Muscle layer of duodenum (tissue), 2 donors: ENCODE data around the gene PYGB.

Experiments
- H3K27ac ChIP-seq: one replicate; pipeline ENCODE4 v1.7.0; 2013; ENCODE audit warnings: mild to moderate bottlenecking, low read length
- H3K27me3 ChIP-seq: one replicate; pipeline ENCODE4 v1.7.0; 2013; ENCODE audit warnings: low read depth, mild to moderate bottlenecking, control low read depth, low read length
- H3K36me3 ChIP-seq, 2 donors: one replicate each; pipeline ENCODE4 v1.7.0; 2013; ENCODE audit warnings: low read length in 2 of 2, control low read depth in 1 of 2, mild to moderate bottlenecking in 1 of 2; ENCODE audit not compliant: insufficient read depth in 2 of 2, control insufficient read depth in 1 of 2
- H3K4me1 ChIP-seq, 2 donors: one replicate each; pipeline ENCODE4 v1.7.0; 2013; ENCODE audit warnings: low read length in 2 of 2, mild to moderate bottlenecking in 2 of 2, control low read depth in 1 of 2, moderate library complexity in 1 of 2; ENCODE audit not compliant: insufficient read depth in 2 of 2, control insufficient read depth in 1 of 2
- H3K4me3 ChIP-seq, 2 donors: one replicate each; pipeline ENCODE4 v1.7.0; 2013; ENCODE audit warnings: low read length in 2 of 2, low read depth in 1 of 2, mild to moderate bottlenecking in 1 of 2
- H3K9me3 ChIP-seq, 2 donors: one replicate each; pipeline ENCODE4 v1.7.0; 2013; ENCODE audit warnings: low read length in 2 of 2, control low read depth in 1 of 2, mild to moderate bottlenecking in 1 of 2; ENCODE audit not compliant: control insufficient read depth in 1 of 2
- donor health status: healthy.

The PYGB gene

GRCh38 chr20:25247956-25248785 is at the start of gene PYGB:
TSS of gene PYGB (plus strand) at chr20:25248085. CDS start at chr20:25248179, 94 bp downstream.
- H3K27me3 ChIP-seq = no peaks in the 10 kb centered on the region
- H3K36me3 ChIP-seq = no peaks in the 10 kb centered on the region
- H3K4me3 ChIP-seq = peak within 1 kb of the TSS; percentile 87 to 90
- H3K9me3 ChIP-seq = no peaks in the 10 kb centered on the region
- H3K4me1 ChIP-seq = peaks cover 3 to 40% of the 10 kb centered on the region in 2 donors
- H3K27ac ChIP-seq = peak within 1 kb of the TSS; percentile 68

DNA sequence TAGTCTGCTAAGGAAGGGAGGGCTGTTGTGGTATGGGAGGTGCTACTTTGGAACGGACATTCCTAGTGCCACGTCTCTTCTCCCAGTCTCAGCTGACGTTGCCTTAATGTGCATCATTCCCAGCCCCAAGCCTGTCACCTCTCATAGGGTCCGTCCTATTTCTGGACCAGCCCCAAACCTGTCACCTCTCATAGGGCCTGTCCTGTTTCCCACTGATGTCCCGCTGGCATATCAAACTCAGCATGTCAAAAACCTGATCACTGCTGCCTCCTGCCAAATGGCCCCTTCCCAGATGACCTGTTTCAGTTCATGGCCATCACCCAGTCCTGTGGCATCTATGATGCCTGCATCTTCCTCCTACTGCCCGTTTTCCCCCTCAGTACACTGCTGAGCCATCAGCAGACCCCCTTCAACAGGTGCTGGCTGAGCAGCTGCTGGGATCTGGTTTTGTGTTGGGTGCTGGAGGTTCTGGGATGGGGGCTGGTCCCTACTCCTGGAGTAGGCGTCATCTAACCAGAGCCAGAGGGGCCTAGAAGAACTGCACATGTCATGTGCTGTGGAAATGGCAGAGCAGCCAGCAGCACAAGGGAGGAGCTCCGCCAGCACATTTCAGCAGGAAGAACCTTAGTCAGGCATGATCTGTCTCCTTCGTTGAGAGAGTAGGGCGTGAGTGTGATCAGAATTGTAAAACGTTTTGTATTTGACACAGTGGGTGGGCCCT is 49.1 kb upstream of the PYGB start:
- no peak overlapping the region for H3K27ac ChIP-seq
- no peak overlapping the region for H3K4me3 ChIP-seq
- peaks cover 17 to 41% of the 10 kb centered on the region in 2 donors for H3K4me1 ChIP-seq
- no peaks in the 10 kb centered on the region for H3K36me3 ChIP-seq
- H3K27me3 ChIP-seq = no peaks in the 10 kb centered on the region
- H3K9me3 ChIP-seq = no peaks in the 10 kb centered on the region

DNA sequence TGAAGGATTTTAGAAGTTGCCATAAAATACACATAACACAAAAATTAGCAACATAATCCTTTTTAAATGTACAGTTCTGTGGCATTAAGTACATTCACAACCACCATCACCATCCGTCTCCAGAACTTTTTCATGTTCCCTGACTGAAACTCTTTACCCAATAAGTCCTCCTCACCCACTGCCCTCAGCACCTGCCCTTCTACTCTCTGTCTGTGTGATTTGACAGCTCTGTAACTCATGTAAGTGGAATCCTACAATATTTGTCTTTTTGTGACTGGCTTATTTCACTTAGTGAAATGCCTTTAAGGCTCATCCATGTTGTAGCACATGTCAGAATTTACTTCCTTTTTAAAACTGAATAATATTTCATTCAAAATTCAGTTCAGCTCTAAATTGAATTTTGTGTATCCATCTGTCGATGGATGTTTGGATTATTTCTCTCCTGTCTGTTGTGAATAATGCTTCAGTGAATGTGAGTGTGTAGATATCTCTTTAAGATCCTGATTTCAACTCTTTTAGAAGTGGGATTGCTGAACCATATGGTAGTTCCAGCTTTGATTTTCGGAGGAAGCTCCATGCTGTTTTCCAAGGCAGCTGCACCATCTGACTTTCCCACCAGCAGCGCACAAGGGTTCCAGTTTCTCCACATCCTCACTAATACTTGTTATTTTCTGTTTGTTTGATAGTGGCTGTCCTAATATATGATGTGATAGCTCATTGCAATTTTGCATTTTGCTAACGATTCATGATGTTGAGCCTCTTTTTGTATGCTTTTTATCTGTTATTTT is 48.2 kb upstream of the PYGB start:
- Histone ChIP-seq H3K36me3 (no peaks in the 10 kb centered on the region), H3K9me3 (no peaks in the 10 kb centered on the region), H3K4me1 (peaks cover 17 to 39% of the 10 kb centered on the region in 2 donors), H3K27me3 (no peaks in the 10 kb centered on the region), H3K4me3 (no peak overlapping the region), H3K27ac (no peak overlapping the region)

- Histone ChIP-seq H3K36me3 (peaks cover 0 to 10% of the 10 kb centered on the region in 2 donors), H3K27ac (no peak overlapping the region), H3K4me1 (peaks cover 0 to 14% of the 10 kb centered on the region in 2 donors)
Measured at GRCh38 chr20:25203089-25203488, 44.8 kb upstream of the PYGB start.

DNA sequence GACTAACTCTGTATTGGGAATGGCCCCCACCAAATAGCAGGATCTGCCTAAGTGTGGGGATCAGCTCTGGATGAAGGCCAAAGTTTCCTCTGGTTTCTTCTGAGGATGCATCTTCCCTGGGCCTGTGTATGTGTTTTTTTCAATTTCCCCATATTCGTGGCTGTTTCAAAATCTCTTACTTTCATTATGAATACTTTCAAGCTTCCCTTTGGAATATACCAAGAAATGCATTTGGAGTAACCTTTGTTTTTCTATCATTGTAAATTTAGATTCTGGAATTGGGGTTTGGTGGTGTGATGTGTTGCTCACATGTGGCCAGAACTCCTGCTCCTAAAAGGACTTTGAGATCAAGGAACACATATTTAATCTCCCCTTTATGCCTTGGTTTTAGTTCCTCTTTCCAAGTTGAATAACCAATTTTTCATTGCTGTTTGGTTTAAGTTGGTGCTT is 44.0 kb upstream of the PYGB start:
- Histone ChIP-seq H3K36me3 (peaks cover 0 to 10% of the 10 kb centered on the region in 2 donors), H3K27ac (no peak overlapping the region), H3K4me1 (peaks cover 0 to 10% of the 10 kb centered on the region in 2 donors), H3K9me3 (no peaks in the 10 kb centered on the region), H3K27me3 (no peaks in the 10 kb centered on the region), H3K4me3 (no peak overlapping the region)

More at GRCh38 chr20:25203089-25203488, 44.8 kb upstream of the PYGB start:
- Histone ChIP-seq H3K9me3 (no peaks in the 10 kb centered on the region), H3K4me3 (no peak overlapping the region), H3K27me3 (no peaks in the 10 kb centered on the region)

GRCh38 chr20:25204550-25205276 is 43.2 kb upstream of the PYGB start:
- H3K9me3 ChIP-seq = no peaks in the 10 kb centered on the region
- no peak overlapping the region for H3K27ac ChIP-seq
- no peaks in the 10 kb centered on the region for H3K27me3 ChIP-seq
- peaks cover 0 to 12% of the 10 kb centered on the region in 2 donors for H3K36me3 ChIP-seq
- H3K4me1 ChIP-seq = peaks cover 0 to 3% of the 10 kb centered on the region in 2 donors
- H3K4me3 ChIP-seq = no peak overlapping the region

DNA sequence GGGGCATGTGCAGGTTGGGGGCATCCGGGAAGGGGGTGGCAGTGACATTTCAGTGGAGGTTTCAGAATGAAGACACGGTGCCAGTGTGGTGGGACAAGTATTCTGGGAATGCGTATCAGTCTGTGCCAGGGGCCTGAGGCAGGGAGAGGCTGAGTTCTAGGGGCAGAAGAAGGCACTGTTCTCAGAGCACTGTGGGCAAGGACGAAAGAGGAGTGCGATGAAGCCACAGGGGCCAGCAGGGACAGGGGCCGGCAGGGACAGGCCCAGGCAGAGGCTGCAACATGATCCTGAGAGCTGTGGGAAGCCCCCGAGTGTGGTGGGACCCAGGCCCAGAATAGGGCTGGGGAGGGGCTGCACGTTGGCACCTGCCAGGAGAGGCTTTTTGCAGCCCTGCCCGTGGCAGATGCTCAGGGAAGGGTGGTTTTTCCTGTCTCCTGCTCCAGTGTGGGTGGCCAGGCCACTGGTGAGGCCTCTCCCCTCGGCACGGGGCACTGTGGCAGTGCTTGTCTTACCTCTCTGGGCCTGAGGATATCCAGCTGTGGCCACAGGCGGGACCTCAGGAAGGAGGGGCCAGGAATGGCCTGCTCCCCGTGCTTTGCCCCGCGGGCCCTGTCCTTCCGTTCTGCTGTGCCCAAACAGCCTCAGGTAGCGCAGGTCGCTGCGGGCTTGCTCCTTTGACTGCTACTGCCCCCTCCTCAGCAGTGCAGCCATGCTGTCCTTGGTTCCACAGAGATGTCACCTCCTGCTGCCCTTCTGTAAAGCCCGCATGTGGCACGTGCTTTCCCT is 42.4 kb upstream of the PYGB start:
- Histone ChIP-seq H3K36me3 (peaks cover 0 to 20% of the 10 kb centered on the region in 2 donors), H3K27ac (no peak overlapping the region), H3K9me3 (no peaks in the 10 kb centered on the region), H3K4me1 (peaks cover 0 to under 1% of the 10 kb centered on the region in 2 donors), H3K27me3 (no peaks in the 10 kb centered on the region), H3K4me3 (no peak overlapping the region)

- Histone ChIP-seq H3K4me3 (no peak overlapping the region), H3K4me1 (no peaks in the 10 kb centered on the region), H3K27me3 (no peaks in the 10 kb centered on the region), H3K36me3 (peaks cover 0 to 25% of the 10 kb centered on the region in 2 donors), H3K9me3 (no peaks in the 10 kb centered on the region), H3K27ac (no peak overlapping the region)
Measured at GRCh38 chr20:25206063-25206403, 41.9 kb upstream of the PYGB start.

DNA sequence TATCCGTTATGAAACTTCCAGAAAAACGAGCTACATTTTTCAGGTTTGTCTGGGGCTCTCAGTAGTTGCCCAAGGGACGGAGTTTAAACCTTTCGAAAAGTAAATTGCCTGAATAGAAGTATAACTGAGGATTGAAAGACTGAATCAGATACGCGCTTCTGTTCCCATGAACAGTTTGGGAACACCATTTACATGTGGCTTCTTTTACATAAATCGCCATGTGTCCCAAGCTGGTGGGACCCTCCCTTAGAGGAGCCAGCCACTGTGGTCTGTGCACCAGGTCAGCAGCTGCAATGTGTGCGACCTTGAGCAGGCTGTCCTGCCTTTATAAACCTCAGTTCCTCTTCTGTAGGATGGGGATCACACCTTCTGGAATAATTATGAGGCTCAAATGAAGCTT is 41.3 kb upstream of the PYGB start:
- Histone ChIP-seq H3K4me3 (no peak overlapping the region), H3K9me3 (no peaks in the 10 kb centered on the region), H3K36me3 (peaks cover 2 to 31% of the 10 kb centered on the region in 2 donors), H3K27ac (no peak overlapping the region), H3K27me3 (no peaks in the 10 kb centered on the region), H3K4me1 (no peaks in the 10 kb centered on the region)
